Loucy (cell line): Measurements from ENCODE around the gene DHRS3.

Experiments used
- H2AFZ ChIP-seq: fragments of 200-600 bp; sonication (generic); 2 replicates; pipeline ENCODE4 v1.6.0; 2016; ENCODE audit warnings: antibody characterized with exemption, mild to moderate bottlenecking, low read length, moderate library complexity
- H3F3A ChIP-seq: fragments of 200-600 bp; 2 replicates; pipeline ENCODE4 v1.6.0; 2016; ENCODE audit warnings: antibody characterized with exemption, low read depth, mild to moderate bottlenecking
- H3K27me3 ChIP-seq: fragments of 200-600 bp; sonication (generic); 2 replicates; pipeline ENCODE4 v1.6.1; 2014; ENCODE audit warnings: low read length, mild to moderate bottlenecking; ENCODE audit not compliant: insufficient read depth, poor library complexity, severe bottlenecking
- H3K36me3 ChIP-seq: fragments of 200-600 bp; sonication (generic); 2 replicates; pipeline ENCODE4 v1.6.1; 2016; ENCODE audit warnings: low read length; ENCODE audit not compliant: insufficient read depth
- H3K4me1 ChIP-seq: fragments of 200-600 bp; sonication (generic); 2 replicates; pipeline ENCODE4 v1.5.1; 2014; ENCODE audit warnings: low read length, mild to moderate bottlenecking; ENCODE audit not compliant: insufficient read depth, poor library complexity, severe bottlenecking
- H3K4me2 ChIP-seq: fragments of 200-600 bp; sonication (generic); 2 replicates; pipeline ENCODE4 v1.6.0; 2014; ENCODE audit warnings: antibody characterized with exemption, low read length, low read depth, mild to moderate bottlenecking; ENCODE audit not compliant: poor library complexity, severe bottlenecking
- H3K4me3 ChIP-seq: fragments of 200-600 bp; sonication (generic); 2 replicates; pipeline ENCODE4 v1.5.1; 2014; ENCODE audit warnings: low read length, mild to moderate bottlenecking, mixed read lengths; ENCODE audit not compliant: poor library complexity, severe bottlenecking
- H3K79me2 ChIP-seq: fragments of 200-600 bp; sonication (generic); 2 replicates; pipeline ENCODE4 v1.6.1; 2014; ENCODE audit warnings: low read length; ENCODE audit not compliant: insufficient read depth
- H3K9ac ChIP-seq: fragments of 200-600 bp; sonication (generic); 2 replicates; pipeline ENCODE4 v1.6.0; 2014; ENCODE audit warnings: mild to moderate bottlenecking, low read depth, low read length, moderate library complexity; ENCODE audit not compliant: poor library complexity, severe bottlenecking
- H3K9me2 ChIP-seq: fragments of 200-600 bp; sonication (generic); replicated peaks from 2 replicates; pipeline ENCODE4 v1.6.1; 2016; ENCODE audit warnings: low read depth, low read length, mixed read lengths
- H3K9me3 ChIP-seq: fragments of 200-600 bp; sonication (generic); 2 replicates; pipeline ENCODE4 v1.6.1; 2014; ENCODE audit warnings: mild to moderate bottlenecking, antibody characterized with exemption, low read length, low read depth; ENCODE audit not compliant: insufficient read depth
- H4K20me1 ChIP-seq: fragments of 200-600 bp; sonication (generic); 2 replicates; pipeline ENCODE4 v1.6.0; 2014; ENCODE audit warnings: antibody characterized with exemption, low read length, mild to moderate bottlenecking; ENCODE audit not compliant: insufficient read depth, poor library complexity, severe bottlenecking
- CTCF ChIP-seq: fragments of 200-600 bp; sonication (generic); conservative IDR thresholded peaks from 2 replicates; pipeline ENCODE4 v1.5.1; 2014; ENCODE audit warnings: mild to moderate bottlenecking, antibody characterized with exemption, low read length
- EZH2phosphoT487 ChIP-seq: fragments of 200-600 bp; IDR thresholded peaks from 2 replicates; pipeline ENCODE4 v1.6.1; 2018; ENCODE audit warnings: antibody characterized with exemption, mild to moderate bottlenecking, moderate library complexity, borderline replicate concordance

The DHRS3 gene

GRCh38 chr1:12634156-12634555 lies 16.1 kb upstream of the DHRS3 start:
- no peak for TF ChIP-seq CTCF
- no peak for TF ChIP-seq EZH2phosphoT487
- no peaks in the 10 kb centered on the region for H4K20me1 ChIP-seq

GRCh38 chr1:12631571-12631970 lies 13.6 kb upstream of the DHRS3 start:
- Histone ChIP-seq H3K27me3 (no peaks in the 10 kb centered on the region), H3F3A (no peaks in the 10 kb centered on the region), H3K9me2 (no peaks in the 10 kb centered on the region), H3K79me2 (no peaks in the 10 kb centered on the region), H3K9ac (no peak overlapping the region), H3K4me1 (peaks cover 9% of the 10 kb centered on the region), H3K4me2 (no peak overlapping the region), H3K4me3 (no peak overlapping the region), H3K36me3 (no peaks in the 10 kb centered on the region), H3K9me3 (no peaks in the 10 kb centered on the region), H2AFZ (no peak overlapping the region), H4K20me1 (no peaks in the 10 kb centered on the region)
- no peak for TF ChIP-seq CTCF
- TF ChIP-seq EZH2phosphoT487 = no peak

More at GRCh38 chr1:12634156-12634555, 16.1 kb upstream of the DHRS3 start:
- Histone ChIP-seq H2AFZ (no peak overlapping the region), H3K27me3 (no peaks in the 10 kb centered on the region), H3K4me1 (no peaks in the 10 kb centered on the region), H3K36me3 (no peaks in the 10 kb centered on the region), H3K9me3 (no peaks in the 10 kb centered on the region; the same call in 1 of the 2 replicates), H3F3A (no peaks in the 10 kb centered on the region), H3K79me2 (no peaks in the 10 kb centered on the region), H3K4me3 (no peak overlapping the region), H3K9me2 (no peaks in the 10 kb centered on the region), H3K4me2 (no peak overlapping the region), H3K9ac (no peak overlapping the region)

GRCh38 chr1:12630946-12631530 lies 13.0 kb upstream of the DHRS3 start:
- Histone ChIP-seq H3K79me2 (no peaks in the 10 kb centered on the region), H3K4me2 (no peak overlapping the region), H3F3A (no peaks in the 10 kb centered on the region), H2AFZ (no peak overlapping the region), H3K9me2 (no peaks in the 10 kb centered on the region), H4K20me1 (no peaks in the 10 kb centered on the region), H3K9ac (no peak overlapping the region), H3K27me3 (no peaks in the 10 kb centered on the region), H3K9me3 (no peaks in the 10 kb centered on the region), H3K4me1 (peaks cover 11% of the 10 kb centered on the region), H3K36me3 (no peaks in the 10 kb centered on the region), H3K4me3 (no peak overlapping the region)
- no peak for TF ChIP-seq CTCF
- no peak for TF ChIP-seq EZH2phosphoT487
